GM12872 (cell line): ENCODE measurements around the gene RAB8B.
A peak's percentile ranks its signal among the peaks of the same experiment; 100 is the strongest.

Source experiments
- CTCF ChIP-seq: IDR thresholded peaks from 3 replicates; pipeline ENCODE4 v1.5.1; 2011; ENCODE audit warnings: low read depth, mild to moderate bottlenecking, low read length, moderate library complexity; ENCODE audit not compliant: insufficient read depth

RAB8B gene

GRCh38 chr15:63284335-63284734, 94.9 kb downstream of the RAB8B start:
- no peak for TF ChIP-seq CTCF

- TF ChIP-seq CTCF = no peak
Observed at GRCh38 chr15:63287109-63287508, 97.7 kb downstream of the RAB8B start.

GRCh38 chr15:63288342-63288741, 98.9 kb downstream of the RAB8B start:
- no peak for TF ChIP-seq CTCF

- peak; percentile 56 for TF ChIP-seq CTCF
Observed at GRCh38 chr15:63288778-63289378, 99.5 kb downstream of the RAB8B start.

GRCh38 chr15:63291507-63291906, 102.1 kb downstream of the RAB8B start:
- no peak for TF ChIP-seq CTCF

GRCh38 chr15:63292241-63292640, 102.8 kb downstream of the RAB8B start:
- TF ChIP-seq CTCF = no peak

GRCh38 chr15:63292771-63293170, 103.4 kb downstream of the RAB8B start:
- no peak for TF ChIP-seq CTCF
